GM21381 (cell line): ENCODE measurements around the gene SRP68.
"Not testable (repeated sequence)": the region's sequence is repeated elsewhere in the genome, so short reads cannot be mapped to it uniquely, and the experiment has no call there.

Source experiments
- ATAC-seq: cut with Tn5 transposase; IDR thresholded peaks from one replicate; pipeline ENCODE4 v1.9.1; 2021; ENCODE audit warnings: mild to moderate bottlenecking, moderate library complexity; ENCODE audit not compliant: unreplicated experiment

SRP68 gene

DNA sequence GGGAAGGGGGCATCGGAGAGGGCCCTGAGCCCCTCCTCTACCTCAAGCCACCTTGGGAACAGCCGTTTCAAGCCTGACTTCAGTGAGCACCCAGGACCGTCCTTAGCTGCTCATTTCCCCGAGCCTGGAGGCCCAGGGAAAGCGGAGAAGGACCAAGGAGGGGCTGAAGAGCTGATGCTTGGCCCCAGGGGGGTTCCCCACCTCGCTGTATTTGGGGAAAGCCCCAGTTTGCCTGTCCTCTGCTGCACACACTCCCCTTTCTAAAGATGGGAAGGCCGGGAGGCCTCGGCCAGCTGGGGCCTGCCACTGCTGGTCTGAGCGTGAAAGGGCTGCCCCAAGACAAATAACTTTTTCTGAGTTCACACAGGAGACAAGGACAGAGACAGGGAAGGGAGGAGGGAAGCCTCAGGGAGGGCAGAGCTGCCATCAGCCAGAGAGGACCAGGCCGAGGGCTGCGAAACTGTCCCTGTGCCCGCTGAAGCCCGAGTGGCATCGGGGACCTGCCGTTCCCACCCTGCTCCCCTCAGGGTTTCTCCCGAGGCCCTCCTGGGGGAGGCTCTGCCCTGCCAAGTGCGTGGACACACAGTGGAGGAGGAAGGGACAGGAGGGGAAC lies 18.3 kb upstream of the SRP68 start:
- ATAC-seq, result no peak

GRCh38 chr17:76089680-76090516 lies 17.6 kb upstream of the SRP68 start:
- no peak for ATAC-seq

DNA sequence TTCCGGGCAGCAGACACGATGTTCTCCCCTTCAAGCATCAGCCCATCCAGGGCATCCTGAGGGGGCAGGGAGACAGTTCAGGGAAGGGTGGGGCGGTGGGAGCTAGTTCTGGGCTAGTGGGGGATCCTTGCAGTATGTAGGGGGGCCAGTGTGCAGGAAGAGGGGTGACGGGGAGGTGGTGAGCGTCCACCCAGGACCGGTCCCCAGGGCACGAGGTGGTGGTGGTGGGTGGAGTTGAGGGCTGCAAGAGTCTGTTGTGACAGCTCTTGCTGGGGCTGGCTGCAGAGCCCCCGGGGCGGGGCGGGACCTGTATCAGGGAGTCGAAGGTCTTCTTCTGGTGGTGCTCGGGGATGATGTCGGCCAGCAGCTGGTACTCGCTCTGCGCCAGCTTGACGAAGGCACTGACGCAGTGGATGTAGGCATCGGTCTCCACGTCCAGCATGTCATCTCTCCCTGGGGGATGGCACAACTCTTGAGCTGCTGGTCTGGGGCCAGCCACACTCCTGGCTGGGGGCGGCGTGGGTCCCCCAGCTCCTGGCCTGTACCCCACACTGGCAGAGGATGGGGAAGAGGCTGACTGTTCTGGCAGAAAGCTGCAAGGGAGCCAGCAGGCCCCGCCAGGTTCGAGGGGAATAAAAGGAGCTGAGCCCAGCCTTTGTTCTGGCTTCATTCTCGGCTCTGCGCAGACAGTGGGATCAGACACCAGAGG lies 16.7 kb upstream of the SRP68 start:
- no peak for ATAC-seq

- ATAC-seq, result no peak
These were observed 15.9 kb upstream of the SRP68 start for GRCh38 chr17:76088041-76088867.

GRCh38 chr17:76087531-76087930 lies 15.2 kb upstream of the SRP68 start:
- ATAC-seq, result no peak

DNA sequence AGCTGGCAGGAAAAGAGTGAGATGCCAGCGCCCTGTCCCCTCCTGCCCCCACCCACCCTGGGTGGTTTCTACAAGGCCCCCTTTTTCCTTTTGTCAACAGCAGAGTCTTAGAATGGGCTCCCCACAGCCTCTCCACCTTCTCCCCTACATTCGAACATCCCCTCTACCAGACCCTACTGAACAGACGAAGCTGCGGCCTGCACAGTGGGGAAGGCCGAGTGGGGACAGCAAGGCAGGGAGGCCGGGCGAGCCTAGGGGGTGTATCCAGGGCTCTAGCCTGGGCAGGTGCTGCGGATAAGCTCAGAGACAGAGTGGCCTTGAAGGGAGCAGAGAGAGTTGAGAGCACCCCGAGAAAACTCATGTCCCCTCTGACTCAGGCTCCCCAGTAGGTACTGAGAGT lies 14.1 kb upstream of the SRP68 start:
- no peak for ATAC-seq

- ATAC-seq, result no peak
These were observed 13.5 kb upstream of the SRP68 start for GRCh38 chr17:76085731-76086366.

DNA sequence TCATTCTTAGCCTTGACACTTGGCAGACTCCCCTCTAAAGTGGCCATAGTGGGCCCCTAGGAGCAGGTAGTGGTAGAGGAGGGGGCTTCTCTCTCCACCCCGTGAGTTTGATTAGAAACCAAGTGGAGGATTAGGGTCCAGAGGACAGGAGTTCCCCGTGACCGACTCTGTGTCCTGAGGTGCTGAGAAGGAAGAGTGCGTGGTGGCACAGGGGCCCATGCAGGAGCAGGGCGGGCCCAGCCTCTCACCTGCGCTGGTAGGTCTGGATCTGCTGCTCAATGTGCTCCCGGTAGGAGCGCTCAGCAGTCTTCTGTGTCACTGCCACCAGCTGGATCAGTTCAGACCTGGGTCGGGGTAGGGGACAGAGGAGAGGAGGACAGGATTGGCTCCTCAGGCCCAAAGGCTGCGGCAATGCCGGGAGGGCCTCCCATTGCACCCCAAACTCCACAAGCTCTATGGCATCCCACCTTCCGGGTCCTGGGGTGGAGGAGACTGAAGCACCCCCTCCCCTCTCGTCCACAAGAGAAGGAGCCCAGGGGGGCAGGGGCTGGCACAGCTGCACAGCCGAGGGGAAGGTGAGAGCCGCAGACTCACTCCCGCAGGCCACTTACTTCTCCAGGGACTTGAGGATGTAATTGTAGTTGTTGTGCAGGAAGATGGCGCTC lies 12.9 kb upstream of the SRP68 start:
- ATAC-seq, result no peak

- ATAC-seq, result no peak
These were observed 11.3 kb upstream of the SRP68 start for GRCh38 chr17:76083536-76084182.

GRCh38 chr17:76082326-76083251 lies 10.3 kb upstream of the SRP68 start:
- no peak for ATAC-seq

- ATAC-seq, result no peak
These were observed 9.2 kb upstream of the SRP68 start for GRCh38 chr17:76081295-76082210.

- ATAC-seq, result no peak
These were observed 8.5 kb upstream of the SRP68 start for GRCh38 chr17:76080768-76081287.

DNA sequence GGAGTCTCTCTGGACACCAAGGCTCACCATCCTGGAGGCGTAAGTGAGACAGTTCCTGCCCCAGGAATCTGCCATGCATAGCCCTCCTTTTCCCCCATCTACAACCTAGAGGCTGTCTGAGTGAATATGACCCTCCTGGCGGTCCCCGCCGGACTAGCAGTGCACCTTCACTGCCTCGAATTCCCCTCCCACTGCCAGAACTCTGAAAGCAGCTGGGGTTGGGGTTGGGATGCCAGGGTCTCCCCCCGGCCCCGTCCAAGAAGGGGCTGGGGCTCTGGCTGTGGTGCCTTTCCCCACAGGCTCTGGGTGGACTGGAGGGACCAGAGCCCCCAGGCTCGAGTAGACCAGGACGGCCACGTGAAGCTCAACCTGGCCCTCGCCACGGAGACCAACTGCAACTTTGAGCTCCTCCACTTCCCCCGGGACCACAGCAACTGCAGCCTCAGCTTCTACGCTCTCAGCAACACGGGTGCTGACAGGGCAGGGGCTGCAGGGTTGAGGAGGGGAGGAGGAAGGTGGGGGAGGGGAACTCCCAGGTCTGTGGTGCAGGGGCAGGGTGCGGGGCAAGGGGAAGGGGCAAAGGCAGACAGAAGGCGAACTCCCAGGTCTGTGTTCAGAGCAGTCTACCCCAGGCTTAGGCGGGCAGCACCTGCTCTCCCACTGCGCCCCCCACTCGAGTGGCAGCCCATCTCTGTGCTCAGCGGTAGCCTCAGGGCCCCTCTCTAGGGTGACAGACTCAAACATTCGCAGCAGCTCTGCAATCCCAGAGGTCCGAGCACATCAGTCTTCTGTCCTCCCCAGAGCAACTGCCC lies 7.8 kb upstream of the SRP68 start:
- no peak for ATAC-seq

DNA sequence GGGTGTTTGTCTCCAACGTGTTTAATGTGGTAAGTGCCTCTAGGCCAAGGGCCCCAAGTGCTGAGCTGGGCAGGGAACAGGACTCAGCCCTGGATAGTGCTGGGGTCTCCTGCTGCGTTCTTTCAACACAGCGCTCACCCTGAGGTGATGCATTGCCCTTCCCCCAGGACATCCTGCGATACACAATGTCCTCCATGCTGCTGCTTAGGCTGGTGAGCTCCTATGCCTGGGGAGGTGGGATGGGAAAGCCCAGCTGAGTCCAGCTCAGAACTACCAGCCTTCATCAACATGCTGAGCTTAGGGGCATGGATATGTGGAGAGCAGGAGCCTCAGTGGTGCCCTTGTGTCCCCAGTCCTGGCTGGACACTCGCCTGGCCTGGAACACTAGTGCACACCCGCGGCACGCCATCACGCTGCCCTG lies 7.2 kb upstream of the SRP68 start:
- ATAC-seq, result no peak

DNA sequence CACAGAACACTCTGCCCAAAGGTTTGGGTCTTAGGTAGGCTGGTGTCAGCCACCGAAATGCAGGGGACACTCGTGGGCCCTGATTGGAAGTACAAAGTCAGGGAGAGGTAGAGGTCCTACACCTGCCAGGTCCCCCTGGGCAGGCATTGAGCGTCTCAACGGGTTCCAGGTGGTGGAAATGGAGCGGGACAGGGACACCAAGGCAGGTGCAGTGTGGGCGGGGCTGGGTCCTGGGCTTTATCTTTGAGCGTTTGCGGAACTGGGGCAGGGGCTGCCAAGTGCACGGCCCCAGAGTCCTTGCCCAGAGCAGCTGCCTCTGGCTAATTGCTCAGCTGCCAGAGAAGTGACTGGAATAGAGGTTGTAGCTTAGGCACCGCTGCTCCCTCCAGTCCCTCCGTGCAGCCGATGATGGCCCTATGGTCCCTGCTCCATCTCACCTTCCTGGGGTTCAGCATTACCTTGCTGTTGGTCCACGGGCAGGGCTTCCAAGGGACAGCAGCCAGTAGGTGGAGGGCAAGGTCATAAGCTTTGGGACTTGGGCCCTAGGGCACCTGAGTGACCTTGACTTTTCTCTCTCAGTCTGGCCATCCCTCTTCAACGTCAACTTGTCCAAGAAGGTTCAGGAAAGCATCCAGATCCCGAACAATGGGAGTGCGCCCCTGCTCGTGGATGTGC lies 6.7 kb upstream of the SRP68 start, which contains the start of gene ZACN:
Gene ZACN, plus strand, starts transcription at position 323 of the 675 bp plus-strand sequence. Its CDS starts 83 bp downstream, at position 406.
- ATAC-seq, result no peak

GRCh38 chr17:76078370-76078769 lies 6.1 kb upstream of the SRP68 start:
- not testable (repeated sequence) for ATAC-seq
